Parathyroid adenoma (tissue), 2 donors: ENCODE data around the gene MYLK.
A peak's percentile ranks its signal among the peaks of the same experiment; 100 is the strongest.

Experiments used
- H2AFZ ChIP-seq: fragments of 300-600 bp; sonication (generic); one replicate; pipeline ENCODE4 v1.7.0; 2017; ENCODE audit warnings: antibody characterized with exemption, mild to moderate bottlenecking
- H3K27ac ChIP-seq: fragments of 300-600 bp; sonication (generic); one replicate; pipeline ENCODE4 v1.7.0; 2017
- H3K27me3 ChIP-seq: fragments of 300-600 bp; sonication (generic); one replicate; pipeline ENCODE4 v1.7.0; 2017; ENCODE audit warnings: low read length; ENCODE audit not compliant: control insufficient read depth, insufficient read depth
- H3K36me3 ChIP-seq: fragments of 300-600 bp; sonication (generic); one replicate; pipeline ENCODE4 v1.7.0; 2017; ENCODE audit warnings: low read length; ENCODE audit not compliant: control insufficient read depth, insufficient read depth
- H3K4me1 ChIP-seq: fragments of 300-600 bp; sonication (generic); one replicate; pipeline ENCODE4 v1.7.0; 2017; ENCODE audit warnings: control low read depth
- H3K4me2 ChIP-seq: fragments of 300-600 bp; sonication (generic); one replicate; pipeline ENCODE4 v1.7.0; 2017; ENCODE audit warnings: low read length
- H3K4me3 ChIP-seq: fragments of 300-600 bp; sonication (generic); one replicate; pipeline ENCODE4 v1.7.0; 2017; ENCODE audit warnings: low read depth, low read length
- H3K79me2 ChIP-seq: fragments of 300-600 bp; sonication (generic); one replicate; pipeline ENCODE4 v1.7.0; 2017; ENCODE audit warnings: control low read depth
- H3K9ac ChIP-seq: fragments of 300-600 bp; sonication (generic); one replicate; pipeline ENCODE4 v1.7.0; 2017; ENCODE audit warnings: mild to moderate bottlenecking
- H3K9me3 ChIP-seq: fragments of 300-600 bp; sonication (generic); one replicate; pipeline ENCODE4 v1.7.0; 2017; ENCODE audit warnings: low read length; ENCODE audit not compliant: control insufficient read depth
- CTCF ChIP-seq: fragments of 300-600 bp; sonication (generic); IDR thresholded peaks from one replicate; pipeline ENCODE4 v1.7.0; 2017; ENCODE audit warnings: antibody characterized with exemption, mild to moderate bottlenecking
- donor health status: primary hyperparathyroidism.

MYLK gene

GRCh38 chr3:123695152-123695551, 189.0 kb downstream of the MYLK start:
- no peaks in the 10 kb centered on the region for H3K36me3 ChIP-seq
- peak overlapping the region; percentile 73 for H3K27ac ChIP-seq
- no peak for TF ChIP-seq CTCF
- no peaks in the 10 kb centered on the region for H3K27me3 ChIP-seq
- H3K9me3 ChIP-seq: no peaks in the 10 kb centered on the region
- no peak overlapping the region for H3K9ac ChIP-seq
- H3K4me1 ChIP-seq: no peaks in the 10 kb centered on the region
- no peak overlapping the region for H3K4me3 ChIP-seq
- H3K79me2 ChIP-seq: no peaks in the 10 kb centered on the region
- H2AFZ ChIP-seq: no peak overlapping the region
- no peak overlapping the region for H3K4me2 ChIP-seq

- Histone ChIP-seq H3K4me3 (no peak overlapping the region), H3K36me3 (no peaks in the 10 kb centered on the region), H2AFZ (no peak overlapping the region), H3K9me3 (no peaks in the 10 kb centered on the region), H3K4me2 (no peak overlapping the region), H3K4me1 (no peaks in the 10 kb centered on the region), H3K9ac (no peak overlapping the region), H3K27ac (peak overlapping the region; percentile 73), H3K27me3 (no peaks in the 10 kb centered on the region), H3K79me2 (no peaks in the 10 kb centered on the region)
- TF ChIP-seq CTCF: no peak
Measured at GRCh38 chr3:123694366-123695087, 189.6 kb downstream of the MYLK start.

GRCh38 chr3:123693584-123694190, 190.4 kb downstream of the MYLK start:
- no peaks in the 10 kb centered on the region for H3K9me3 ChIP-seq
- H3K4me3 ChIP-seq: no peak overlapping the region

GRCh38 chr3:123692671-123693070, 191.5 kb downstream of the MYLK start:
- H3K9me3 ChIP-seq: no peaks in the 10 kb centered on the region
- no peaks in the 10 kb centered on the region for H3K36me3 ChIP-seq
- H2AFZ ChIP-seq: no peak overlapping the region
- no peaks in the 10 kb centered on the region for H3K27me3 ChIP-seq
- no peak overlapping the region for H3K4me2 ChIP-seq
- TF ChIP-seq CTCF: no peak
- no peaks in the 10 kb centered on the region for H3K4me1 ChIP-seq
- no peak overlapping the region for H3K9ac ChIP-seq
- H3K4me3 ChIP-seq: no peak overlapping the region
- H3K79me2 ChIP-seq: no peaks in the 10 kb centered on the region
- H3K27ac ChIP-seq: peak overlapping the region; percentile 60

More at GRCh38 chr3:123693584-123694190, 190.4 kb downstream of the MYLK start:
- peak overlapping the region; percentile 73 for H3K27ac ChIP-seq
- H3K4me1 ChIP-seq: no peaks in the 10 kb centered on the region
- no peaks in the 10 kb centered on the region for H3K36me3 ChIP-seq
- H2AFZ ChIP-seq: no peak overlapping the region
- no peaks in the 10 kb centered on the region for H3K27me3 ChIP-seq
- H3K9ac ChIP-seq: no peak overlapping the region
- H3K79me2 ChIP-seq: no peaks in the 10 kb centered on the region
- no peak for TF ChIP-seq CTCF
- H3K4me2 ChIP-seq: no peak overlapping the region
